Activated CD8-positive, alpha-beta memory T cell treated with anti-CD3 and anti-CD28 coated beads, Interleukin-2, amount 50 U/mL, for 24 hours (primary cell): ENCODE data around the gene SLC36A2.

Source experiments
- DNase-seq: peaks from one replicate; pipeline ENCODE4 v3.0.0-alpha.2; 2020; ENCODE audit errors: extremely low read depth

Gene SLC36A2

DNA sequence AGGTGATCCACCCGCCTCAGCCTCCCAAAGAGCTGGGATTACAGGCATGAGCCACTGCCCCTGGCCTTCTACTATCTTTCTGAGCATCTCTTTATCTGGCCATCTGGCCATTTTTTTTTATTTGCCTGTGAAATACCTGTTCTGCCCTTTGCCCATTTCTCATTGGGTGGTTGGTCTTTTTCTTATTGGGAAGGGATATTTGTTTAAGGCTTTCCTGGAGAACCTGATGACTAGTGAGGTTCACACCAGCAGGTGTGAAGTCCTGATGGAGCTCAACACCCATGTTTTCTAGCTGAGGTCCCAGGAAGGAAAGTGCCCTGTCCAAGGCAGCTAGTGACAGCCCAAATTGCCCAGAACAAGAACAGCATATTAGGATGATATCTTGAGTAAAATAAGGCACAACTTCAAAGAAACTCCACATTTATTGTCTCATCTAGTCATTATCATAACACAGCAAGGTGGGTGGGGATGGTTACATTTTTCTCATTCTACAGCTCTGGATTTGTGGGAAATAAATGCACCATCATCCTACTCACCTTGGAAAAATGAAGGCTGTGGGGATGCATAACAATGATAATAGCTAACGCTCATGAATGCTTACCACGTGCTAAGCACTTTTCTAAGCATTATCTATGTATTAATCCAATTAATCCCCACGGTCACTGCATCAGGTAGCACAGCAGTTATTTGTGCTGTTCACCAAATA lies 64.1 kb downstream of the SLC36A2 start:
- DNase-seq, result no peak

GRCh38 chr5:151281001-151281639 lies 66.2 kb downstream of the SLC36A2 start:
- DNase-seq, result no peak

- no peak for DNase-seq
Observed at GRCh38 chr5:151280443-151280842, 66.9 kb downstream of the SLC36A2 start.

DNA sequence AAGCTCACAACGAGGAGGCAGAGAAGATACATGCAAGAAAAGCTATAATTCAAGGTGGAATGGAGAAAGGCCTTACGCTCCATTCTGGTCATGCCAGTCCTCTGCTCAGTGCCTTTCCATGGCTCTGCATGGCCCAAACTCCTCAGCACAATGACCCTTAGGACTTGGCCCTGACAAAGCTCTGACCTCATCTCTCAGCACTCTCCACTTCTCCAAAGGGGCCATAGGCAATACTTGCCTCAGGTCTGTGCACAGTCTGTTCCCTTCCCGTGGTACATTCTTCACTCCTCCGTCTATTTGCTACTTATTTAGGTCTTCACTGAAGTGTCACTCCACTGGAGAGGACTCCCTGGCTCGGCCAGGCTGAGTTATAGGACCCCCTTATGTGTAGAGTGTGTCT lies 68.5 kb downstream of the SLC36A2 start:
- no peak for DNase-seq

GRCh38 chr5:151275803-151276202 lies 71.6 kb downstream of the SLC36A2 start:
- DNase-seq, result no peak

GRCh38 chr5:151274666-151275065 lies 72.7 kb downstream of the SLC36A2 start:
- no peak for DNase-seq

- no peak for DNase-seq
Observed at GRCh38 chr5:151271336-151271735, 76.0 kb downstream of the SLC36A2 start.

DNA sequence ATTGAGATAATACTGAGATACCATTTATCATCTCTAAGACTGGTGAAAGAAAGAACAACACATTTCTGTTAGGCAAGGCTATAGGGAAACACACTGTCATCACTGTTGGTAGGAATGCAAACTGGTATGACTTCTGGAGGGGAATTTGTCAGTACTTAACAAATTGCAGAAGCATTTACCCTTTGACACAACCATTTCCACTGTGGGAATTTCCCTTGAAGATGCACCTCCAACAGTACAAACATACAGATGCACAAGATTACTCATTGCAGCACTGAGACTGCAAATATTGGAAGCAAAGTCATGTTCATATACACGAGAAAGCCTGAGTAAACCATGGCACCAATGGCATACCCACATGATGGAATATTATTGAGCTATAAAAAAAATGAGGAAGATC lies 76.8 kb downstream of the SLC36A2 start:
- no peak for DNase-seq

GRCh38 chr5:151267491-151268260 lies 79.7 kb downstream of the SLC36A2 start:
- DNase-seq, result no peak
